Endothelial cell of umbilical vein (primary cell): ENCODE data around the gene MMP11. TPM values are rescaled to one million over a fixed set of nuclear protein-coding genes. Genes with fewer than 3 reads are reported as not detected.

Experiments used
- BruUV-seq: library from RNA; stranded (reverse); fragments of 400-500 nt; replicated peaks from 2 replicates; lab custom pipeline; 2021; lab: Mats Ljungman, UMichigan
- CTCF ChIA-PET: fragments of 300-600, 350-600 bp; sonication (Branson Sonifier 250); formaldehyde crosslinking; loops from one replicate; lab custom pipeline; 2021; ENCODE audit warnings: antibody characterized with exemption, inconsistent platforms; lab: Charles Lee
- POLR2A ChIA-PET: fragments of 300-600, 350-600 bp; sonication (Branson Sonifier 250); formaldehyde crosslinking; loops from one replicate; lab custom pipeline; 2021; ENCODE audit warnings: antibody characterized with exemption, inconsistent platforms; lab: Charles Lee
- DNase-seq: peaks from one replicate; pipeline ENCODE4 v3.0.0-alpha.2; 2011; ENCODE audit warnings: low read depth, low spot score
- FAIRE-seq: peaks from 2 replicates; lab custom pipeline; 2011; peaks lifted over from hg19 to GRCh38; lab: Jason Lieb, UNC
- H2AFZ ChIP-seq: 2 replicates; pipeline ENCODE4 v1.6.0; 2012; ENCODE audit warnings: low read depth, low read length, control low read depth, inconsistent platforms
- H3K27ac ChIP-seq: 2 replicates; pipeline ENCODE4 v1.5.1; 2011; ENCODE audit warnings: low read depth, mild to moderate bottlenecking, control low read depth, low read length, moderate library complexity; ENCODE audit not compliant: insufficient read depth
- H3K27me3 ChIP-seq, 2 experiments: 2 replicates each; pipeline versions ENCODE4 v1.6.0 to v1.6.1; 2011; ENCODE audit warnings: low read length in 2 of 2, mixed read lengths in 1 of 2; ENCODE audit not compliant: control insufficient read depth in 2 of 2, insufficient read depth in 2 of 2
- H3K36me3 ChIP-seq, 2 experiments: 2 replicates in 1 of 2; 3 replicates in 1 of 2; pipeline ENCODE4 v1.5.1; 2011; ENCODE audit warnings: low read length in 2 of 2, mild to moderate bottlenecking in 1 of 2, moderate library complexity in 1 of 2; ENCODE audit not compliant: control insufficient read depth in 2 of 2, insufficient read depth in 2 of 2; ENCODE audit errors: extremely low read depth in 1 of 2
- H3K4me1 ChIP-seq: 3 replicates; pipeline ENCODE4 v1.5.1; 2011; ENCODE audit warnings: mild to moderate bottlenecking, low read length; ENCODE audit not compliant: control insufficient read depth, insufficient read depth; ENCODE audit errors: extremely low read depth
- H3K4me2 ChIP-seq: 2 replicates; pipeline ENCODE4 v1.6.1; 2011; ENCODE audit warnings: low read length, control low read depth, mixed read lengths; ENCODE audit not compliant: insufficient read depth
- H3K4me3 ChIP-seq, 3 experiments: fragments of 200-600 bp in 1 of 3; sonication (generic), shearing (Covaris generic) in 1 of 3; replicated peaks in 1 of 3; 2 replicates each; pipeline ENCODE4 v1.5.1; 2011 to 2016; ENCODE audit warnings: control low read depth in 3 of 3, low read length in 3 of 3, mild to moderate bottlenecking in 2 of 3, inconsistent platforms in 1 of 3, low read depth in 1 of 3, moderate library complexity in 1 of 3; ENCODE audit not compliant: insufficient read depth in 1 of 3
- H3K79me2 ChIP-seq: 2 replicates; pipeline ENCODE4 v1.6.0; 2012; ENCODE audit warnings: low read length, inconsistent platforms; ENCODE audit not compliant: control insufficient read depth, insufficient read depth
- H3K9ac ChIP-seq: replicated peaks from 2 replicates; pipeline ENCODE3; 2011; ENCODE audit warnings: low read length, control low read depth; ENCODE audit not compliant: insufficient read depth; ENCODE audit errors: extremely low read depth
- H3K9me1 ChIP-seq: replicated peaks from 3 replicates; pipeline ENCODE4 v1.6.0; 2011; ENCODE audit warnings: mild to moderate bottlenecking, low read length; ENCODE audit not compliant: control insufficient read depth, insufficient read depth; ENCODE audit errors: extremely low read depth
- H3K9me3 ChIP-seq: replicated peaks from 2 replicates; pipeline ENCODE4 v1.5.1; 2012; ENCODE audit warnings: low read length, inconsistent platforms; ENCODE audit not compliant: control insufficient read depth, insufficient read depth
- H4K20me1 ChIP-seq: replicated peaks from 2 replicates; pipeline ENCODE3; 2011; ENCODE audit warnings: mild to moderate bottlenecking, low read length; ENCODE audit not compliant: control insufficient read depth, insufficient read depth; ENCODE audit errors: extremely low read depth
- EZH2 ChIP-seq: IDR thresholded peaks from 2 replicates; pipeline ENCODE4 v1.6.1; 2012; ENCODE audit warnings: borderline replicate concordance, low read depth, mild to moderate bottlenecking, moderate library complexity, low read length, inconsistent platforms; ENCODE audit not compliant: severe bottlenecking
- FOS ChIP-seq: IDR thresholded peaks from 2 replicates; pipeline ENCODE4 v1.6.1; 2011; ENCODE audit warnings: mild to moderate bottlenecking, low read length, moderate library complexity, borderline replicate concordance; ENCODE audit not compliant: insufficient read depth
- GATA2 ChIP-seq: IDR thresholded peaks from 2 replicates; pipeline ENCODE4 v1.7.0; 2011; ENCODE audit warnings: low read depth, mild to moderate bottlenecking, moderate library complexity, mixed read lengths, low read length; ENCODE audit not compliant: insufficient read length, insufficient read depth
- JUN ChIP-seq: IDR thresholded peaks from 2 replicates; pipeline ENCODE4 v1.6.1; 2011; ENCODE audit warnings: borderline replicate concordance, low read depth; ENCODE audit not compliant: insufficient read length, insufficient read depth
- MYC ChIP-seq: IDR thresholded peaks from one replicate; pipeline ENCODE4 v1.6.1; 2011; ENCODE audit warnings: mild to moderate bottlenecking, low read depth, low read length
- POLR2A ChIP-seq: IDR thresholded peaks from 2 replicates; pipeline ENCODE4 v1.6.1; 2012; ENCODE audit warnings: low read depth, mild to moderate bottlenecking, control low read depth, low read length
- POLR2AphosphoS5 ChIP-seq: IDR thresholded peaks from 2 replicates; pipeline ENCODE4 v1.6.1; 2012; ENCODE audit warnings: low read depth, mild to moderate bottlenecking, control low read depth, low read length, moderate library complexity; ENCODE audit not compliant: insufficient read depth
- dilution Hi-C: fragments of 300-500 bp; cut with MboI; formaldehyde crosslinking; loops from one replicate; pipeline ENCODE4 v1.15.0; 2019; ENCODE audit warnings: low sequenced_read_pairs; ENCODE audit not compliant: extremely low pct_ligation_motif_present
- intact Hi-C: fragments of 100-400 bp; cut with micrococcal nuclease; formaldehyde crosslinking; loops from one replicate; pipeline ENCODE4 v1.10.0; 2022
- polyA plus RNA-seq, 4 experiments: library from polyadenylated mRNA; depleted of rRNA in 3 of 4; stranded (reverse) in 3 of 4; unstranded in 1 of 4; fragments of >200 nt; gene quantifications; 2 replicates each; pipeline versions ENCODE4 v1.2.1 to v1.2.3, GENCODE V29; 2011 to 2012; ENCODE audit warnings: missing spikeins in 1 of 4
- total RNA-seq: library from RNA; stranded (reverse); gene quantifications from 2 replicates; pipeline ENCODE4 v1.2.3, GENCODE V29; 2021
- TF ChIP-seq, protein P1 (sequence below): IDR thresholded peaks from 2 replicates; pipeline ENCODE4 v1.6.1; 2011; ENCODE audit not compliant: insufficient read depth, insufficient read length
- TF ChIP-seq, protein P2 (sequence below), 2 donors: IDR thresholded peaks; 1 replicate in 1 of 2; 2 replicates in 1 of 2; pipeline ENCODE4 v1.5.1; 2011; ENCODE audit warnings: low read length in 2 of 2, mild to moderate bottlenecking in 2 of 2, moderate library complexity in 2 of 2, control low read depth in 1 of 2, inconsistent platforms in 1 of 2, low read depth in 1 of 2; ENCODE audit not compliant: insufficient read depth in 1 of 2; ENCODE audit errors: extremely low read depth in 1 of 2

Gene MMP11
- total and polyA plus RNA-seq, 2 donors (not counting 3 experiments of a cell fraction or from before 2014, with no cell fraction given) = 10.3 to 16.9 TPM

DNA sequence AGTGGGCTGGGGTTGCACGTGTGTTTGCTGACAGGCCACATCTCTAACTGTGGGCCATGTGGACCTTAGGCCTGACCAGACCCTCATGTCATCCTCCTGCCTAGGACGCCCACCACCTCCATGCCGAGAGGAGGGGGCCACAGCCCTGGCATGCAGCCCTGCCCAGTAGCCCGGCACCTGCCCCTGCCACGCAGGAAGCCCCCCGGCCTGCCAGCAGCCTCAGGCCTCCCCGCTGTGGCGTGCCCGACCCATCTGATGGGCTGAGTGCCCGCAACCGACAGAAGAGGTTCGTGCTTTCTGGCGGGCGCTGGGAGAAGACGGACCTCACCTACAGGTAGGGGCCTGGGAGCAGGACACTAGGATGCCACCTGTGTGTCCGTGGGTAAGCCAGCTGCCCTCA, 6.4 kb downstream of the MMP11 start:
- POLR2A ChIA-PET = no interaction called here
- Histone ChIP-seq H3K9ac (no peak overlapping the region), H3K36me3 (no peaks in the 10 kb centered on the region), H3K9me3 (no peaks in the 10 kb centered on the region), H3K4me2 (no peak overlapping the region), H3K27me3 (no peaks in the 10 kb centered on the region), H3K4me1 (no peaks in the 10 kb centered on the region), H3K9me1 (no peaks in the 10 kb centered on the region), H3K27ac (no peak overlapping the region), H3K79me2 (no peaks in the 10 kb centered on the region), H2AFZ (no peak overlapping the region), H3K4me3 (no peak overlapping the region), H4K20me1 (no peaks in the 10 kb centered on the region)
- DNase-seq (no peak), FAIRE-seq (no peak)
- CTCF ChIA-PET = interaction anchor here (1.1 kb wide), 1 partner anchor 13 kb away, joined by 3 read pairs; no protein-coding TSS in a partner anchor
- dilution Hi-C loops = no loop called here
- no peak for TF ChIP-seq EZH2
- TF ChIP-seq JUN = no peak
- no peak for TF ChIP-seq POLR2A
- no peak for TF ChIP-seq POLR2AphosphoS5
- no peak for TF ChIP-seq MYC
- TF ChIP-seq FOS = no peak
- no peak for TF ChIP-seq GATA2
- TF ChIP-seq, protein P1, sequence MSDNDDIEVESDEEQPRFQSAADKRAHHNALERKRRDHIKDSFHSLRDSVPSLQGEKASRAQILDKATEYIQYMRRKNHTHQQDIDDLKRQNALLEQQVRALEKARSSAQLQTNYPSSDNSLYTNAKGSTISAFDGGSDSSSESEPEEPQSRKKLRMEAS = no peak
- TF ChIP-seq, protein P2, sequence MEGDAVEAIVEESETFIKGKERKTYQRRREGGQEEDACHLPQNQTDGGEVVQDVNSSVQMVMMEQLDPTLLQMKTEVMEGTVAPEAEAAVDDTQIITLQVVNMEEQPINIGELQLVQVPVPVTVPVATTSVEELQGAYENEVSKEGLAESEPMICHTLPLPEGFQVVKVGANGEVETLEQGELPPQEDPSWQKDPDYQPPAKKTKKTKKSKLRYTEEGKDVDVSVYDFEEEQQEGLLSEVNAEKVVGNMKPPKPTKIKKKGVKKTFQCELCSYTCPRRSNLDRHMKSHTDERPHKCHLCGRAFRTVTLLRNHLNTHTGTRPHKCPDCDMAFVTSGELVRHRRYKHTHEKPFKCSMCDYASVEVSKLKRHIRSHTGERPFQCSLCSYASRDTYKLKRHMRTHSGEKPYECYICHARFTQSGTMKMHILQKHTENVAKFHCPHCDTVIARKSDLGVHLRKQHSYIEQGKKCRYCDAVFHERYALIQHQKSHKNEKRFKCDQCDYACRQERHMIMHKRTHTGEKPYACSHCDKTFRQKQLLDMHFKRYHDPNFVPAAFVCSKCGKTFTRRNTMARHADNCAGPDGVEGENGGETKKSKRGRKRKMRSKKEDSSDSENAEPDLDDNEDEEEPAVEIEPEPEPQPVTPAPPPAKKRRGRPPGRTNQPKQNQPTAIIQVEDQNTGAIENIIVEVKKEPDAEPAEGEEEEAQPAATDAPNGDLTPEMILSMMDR (IDR thresholded peaks at IDR 0.05; ENCODE audit: extremely low read depth in 1 of 2, insufficient read depth in 1 of 2, low read depth in 1 of 2, low read length in 2 of 2) = no peak
- BruUV-seq = no TSS peak
- intact Hi-C loops = no loop called here
